ENCODE data around the gene RANBP1. TPM values are rescaled to one million over a fixed set of nuclear protein-coding genes. Genes with fewer than 3 reads are reported as not detected.
A peak's percentile ranks its signal among the peaks of the same experiment; 100 is the strongest.

Gene RANBP1
- total RNA-seq, 6 donors from 2014 or later = 55.3 to 154 (median 87.8) TPM

DNA sequence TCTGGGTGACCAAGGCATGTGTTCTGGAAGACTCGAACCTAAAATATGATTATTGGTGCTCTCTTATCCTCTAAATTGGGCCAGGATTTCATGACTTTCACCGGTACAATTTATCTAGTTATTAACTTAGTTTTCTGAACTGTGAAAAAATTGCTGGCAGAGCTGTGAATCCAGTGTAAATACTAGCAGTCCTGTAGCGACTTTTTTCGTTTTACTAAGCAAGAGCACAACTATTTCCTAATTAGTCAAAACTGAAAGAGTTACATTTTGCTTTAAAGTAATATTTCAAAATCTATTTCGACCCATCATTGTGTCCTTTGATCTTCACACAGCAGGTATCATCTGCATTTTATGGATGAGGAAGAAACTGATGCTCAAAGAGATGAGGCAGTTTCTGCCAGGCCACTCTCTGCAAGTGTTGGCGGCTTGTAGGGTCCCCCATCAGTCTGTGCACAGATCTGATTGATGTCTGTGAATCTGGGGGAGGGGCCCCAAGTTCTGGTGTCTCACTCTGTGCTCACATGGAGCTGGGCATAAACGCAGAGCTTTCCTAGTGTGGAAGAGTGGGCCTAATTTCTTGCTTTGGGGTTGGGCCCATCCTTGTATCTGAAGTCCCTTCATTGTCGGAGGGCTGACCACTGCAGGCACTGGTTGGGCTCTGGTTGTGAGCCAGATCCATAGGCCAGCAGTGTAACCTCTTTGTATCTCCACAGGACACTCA lies 2.6 kb downstream of the RANBP1 start:
- no peak for ATAC-seq (ENCODE audit: low FRiP score in 2 of 2)
- H3K9me3 ChIP-seq = no peaks in the 10 kb centered on the region
- WGBS, 2 donors = 19 to 22% methylated on average over 7 to 8 of the region's 8 CpGs
- H3K4me1 ChIP-seq = peaks cover 24 to 39% (median 35%) of the 10 kb centered on the region in 4 donors
- no peaks in the 10 kb centered on the region for H3K27me3 ChIP-seq
- peaks cover 9 to 62% (median 37%) of the 10 kb centered on the region in 4 donors for H3K36me3 ChIP-seq
- H3K27ac ChIP-seq = peak overlapping the region; percentile 84 to 91 (median 87)
- DNase-seq = no peak
- TF ChIP-seq EP300 (IDR thresholded peaks at IDR 0.05) (no peak), POLR2A (IDR thresholded peaks at IDR 0.05) (no peak)
- TF ChIP-seq, protein P1, sequence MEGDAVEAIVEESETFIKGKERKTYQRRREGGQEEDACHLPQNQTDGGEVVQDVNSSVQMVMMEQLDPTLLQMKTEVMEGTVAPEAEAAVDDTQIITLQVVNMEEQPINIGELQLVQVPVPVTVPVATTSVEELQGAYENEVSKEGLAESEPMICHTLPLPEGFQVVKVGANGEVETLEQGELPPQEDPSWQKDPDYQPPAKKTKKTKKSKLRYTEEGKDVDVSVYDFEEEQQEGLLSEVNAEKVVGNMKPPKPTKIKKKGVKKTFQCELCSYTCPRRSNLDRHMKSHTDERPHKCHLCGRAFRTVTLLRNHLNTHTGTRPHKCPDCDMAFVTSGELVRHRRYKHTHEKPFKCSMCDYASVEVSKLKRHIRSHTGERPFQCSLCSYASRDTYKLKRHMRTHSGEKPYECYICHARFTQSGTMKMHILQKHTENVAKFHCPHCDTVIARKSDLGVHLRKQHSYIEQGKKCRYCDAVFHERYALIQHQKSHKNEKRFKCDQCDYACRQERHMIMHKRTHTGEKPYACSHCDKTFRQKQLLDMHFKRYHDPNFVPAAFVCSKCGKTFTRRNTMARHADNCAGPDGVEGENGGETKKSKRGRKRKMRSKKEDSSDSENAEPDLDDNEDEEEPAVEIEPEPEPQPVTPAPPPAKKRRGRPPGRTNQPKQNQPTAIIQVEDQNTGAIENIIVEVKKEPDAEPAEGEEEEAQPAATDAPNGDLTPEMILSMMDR (IDR thresholded peaks at IDR 0.05) = no peak
- peak overlapping the region; percentile 90 to 98 (median 92) for H3K4me3 ChIP-seq

DNA sequence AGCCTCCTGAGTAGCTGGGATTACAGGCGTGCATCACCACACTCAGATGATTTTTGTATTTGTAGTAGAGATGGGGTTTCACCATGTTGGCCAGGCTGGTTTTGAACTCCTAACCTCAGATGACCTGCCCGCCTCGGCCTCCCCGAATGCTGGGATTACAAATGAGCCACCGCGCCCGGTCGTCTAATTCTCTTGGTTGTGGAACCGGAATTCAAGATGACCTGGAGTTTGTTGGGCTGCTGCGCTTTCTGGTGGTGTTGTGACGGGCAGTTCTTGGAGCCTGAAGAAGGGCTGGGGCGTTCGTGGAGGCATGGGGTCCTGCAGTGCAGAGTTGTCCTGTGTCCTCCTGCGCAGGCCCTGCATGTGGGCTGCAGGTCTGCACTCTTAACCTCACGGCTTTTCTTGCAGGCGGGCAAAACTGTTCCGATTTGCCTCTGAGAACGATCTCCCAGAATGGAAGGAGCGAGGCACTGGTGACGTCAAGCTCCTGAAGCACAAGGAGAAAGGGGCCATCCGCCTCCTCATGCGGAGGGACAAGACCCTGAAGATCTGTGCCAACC lies 6.0 kb downstream of the RANBP1 start:
- Histone ChIP-seq H3K4me3 (no peak overlapping the region), H3K9me3 (no peaks in the 10 kb centered on the region), H3K36me3 (peaks cover 6 to 71% (median 55%) of the 10 kb centered on the region in 4 donors), H3K27me3 (no peaks in the 10 kb centered on the region), H3K4me1 (peaks cover 12 to 24% (median 20%) of the 10 kb centered on the region in 4 donors), H3K27ac (no peak overlapping the region)
- ATAC-seq (ENCODE audit: low FRiP score in 2 of 2) (no peak), DNase-seq (peak in 1 of 2 donors; percentile 27)
- WGBS, 2 donors = 95 to 96% methylated on average over 20 to 22 of the region's 22 CpGs
- no peak for TF ChIP-seq POLR2AphosphoS5 (IDR thresholded peaks at IDR 0.05)
- TF ChIP-seq EP300 (IDR thresholded peaks at IDR 0.05) = no peak
- TF ChIP-seq, protein P1 (IDR thresholded peaks at IDR 0.05) = no peak
- no peak for TF ChIP-seq POLR2A (IDR thresholded peaks at IDR 0.05)

DNA sequence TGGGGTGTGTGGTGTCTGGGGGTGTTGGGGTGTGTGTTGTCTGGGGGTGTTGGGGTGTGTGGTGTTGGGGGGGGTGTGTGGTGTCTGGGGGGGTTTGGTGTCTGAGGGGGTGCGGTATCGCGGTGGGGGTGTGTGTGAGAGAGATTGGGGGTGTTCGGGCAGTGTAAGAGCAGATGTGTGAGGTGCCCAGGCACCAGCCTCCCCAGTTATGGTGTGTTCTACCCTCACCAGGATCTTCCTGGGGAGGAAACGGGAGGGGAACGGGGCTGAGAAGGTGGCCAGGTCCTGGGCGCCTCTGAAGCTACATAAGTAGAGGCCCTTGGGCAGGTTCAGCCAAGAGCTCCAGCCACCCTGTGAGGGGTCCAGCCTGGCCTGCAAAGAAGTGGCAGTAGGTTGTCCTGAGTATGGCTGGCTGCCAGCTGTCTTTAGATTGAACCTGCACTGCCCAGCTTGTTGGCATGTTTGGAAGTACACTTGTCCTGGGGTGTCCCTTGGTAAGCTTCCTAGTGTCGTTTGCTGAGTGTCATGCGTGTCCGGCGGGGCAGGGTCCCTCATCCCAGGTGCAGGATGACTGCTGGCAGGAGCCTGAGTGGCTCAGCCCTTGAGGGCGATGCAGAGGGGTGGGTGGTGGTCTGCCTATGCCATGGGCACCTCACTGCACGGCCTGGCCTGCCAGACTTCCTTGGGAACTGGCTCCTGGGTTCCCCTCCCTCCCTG lies 7.6 kb downstream of the RANBP1 start:
- no peak overlapping the region for H3K27ac ChIP-seq
- DNase-seq (peak in 1 of 2 donors; percentile 36), ATAC-seq (ENCODE audit: low FRiP score in 2 of 2) (no peak)
- H3K4me1 ChIP-seq = peaks cover 3 to 17% (median 11%) of the 10 kb centered on the region in 4 donors
- no peaks in the 10 kb centered on the region for H3K27me3 ChIP-seq
- 80 to 90% methylated on average over 4 to 13 of the region's 13 CpGs for WGBS, 2 donors
- TF ChIP-seq POLR2A (IDR thresholded peaks at IDR 0.05) = no peak
- TF ChIP-seq, protein P1 (IDR thresholded peaks at IDR 0.05) = no peak
- no peak overlapping the region for H3K4me3 ChIP-seq
- H3K9me3 ChIP-seq = no peaks in the 10 kb centered on the region
- peaks cover 6 to 80% (median 61%) of the 10 kb centered on the region in 4 donors for H3K36me3 ChIP-seq

DNA sequence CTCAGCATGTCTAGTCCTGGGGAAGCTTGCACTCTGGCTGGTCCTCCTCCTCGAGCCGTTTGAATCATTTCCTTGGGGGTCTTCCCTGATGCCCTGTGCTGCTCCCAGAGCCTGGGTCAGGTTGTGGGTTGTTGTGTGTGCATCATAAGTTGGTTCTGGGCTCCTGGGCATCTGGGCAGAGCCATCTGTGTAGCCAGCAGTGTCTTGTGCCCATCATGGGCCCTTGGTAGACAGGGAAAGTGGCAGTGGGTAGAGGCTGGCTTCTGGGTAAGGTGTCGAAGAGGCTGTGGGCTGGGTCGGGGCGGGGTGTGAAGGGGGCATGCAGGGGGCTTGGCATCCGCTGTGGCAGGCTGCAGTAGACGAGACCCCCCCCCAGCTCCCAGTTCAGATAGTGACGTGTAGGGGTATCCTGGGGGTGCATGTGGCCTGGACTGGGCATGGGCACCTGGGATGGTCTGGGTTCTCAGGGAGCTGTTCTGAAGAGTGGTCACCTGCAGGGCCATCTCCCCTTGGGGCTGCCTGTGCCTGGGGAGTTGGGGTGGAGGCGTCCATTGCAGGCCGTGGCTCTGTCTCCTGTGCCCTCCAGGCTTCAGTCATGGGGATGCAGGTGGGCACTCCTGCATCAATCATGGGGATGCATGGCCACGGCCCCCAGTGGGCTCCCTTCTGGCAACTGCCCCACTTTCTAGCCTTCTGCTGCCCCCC lies 8.3 kb downstream of the RANBP1 start:
- Histone ChIP-seq H3K4me1 (peaks cover 0 to 10% (median 4%) of the 10 kb centered on the region in 4 donors), H3K4me3 (no peak overlapping the region), H3K36me3 (peaks cover 6 to 78% (median 59%) of the 10 kb centered on the region in 4 donors), H3K27ac (no peak overlapping the region), H3K9me3 (no peaks in the 10 kb centered on the region), H3K27me3 (no peaks in the 10 kb centered on the region)
- 95 to 98% methylated on average over 8 to 10 of the region's 11 CpGs for WGBS, 2 donors
- ATAC-seq (ENCODE audit: low FRiP score in 2 of 2) = no peak
- DNase-seq = peak in 1 of 2 donors; percentile 29
- TF ChIP-seq POLR2AphosphoS5 (IDR thresholded peaks at IDR 0.05) (no peak), EP300 (IDR thresholded peaks at IDR 0.05) (no peak), POLR2A (IDR thresholded peaks at IDR 0.05) (no peak)
- TF ChIP-seq, protein P1 (IDR thresholded peaks at IDR 0.05) = no peak
